ENCODE data around the gene RPP38.

Gene RPP38

GRCh38 chr10:15097011-15097812 lies at the start of gene RPP38:
TSS of gene RPP38 (plus strand) at chr10:15097355. CDS start at chr10:15103315, 5,960 bp downstream.
- Mint-ChIP-seq H3K27ac (peak within 1 kb of the TSS; percentile 99), H3K4me3 (peak within 1 kb of the TSS; percentile 99), H3K36me3 (ENCODE audit: low read depth) (peaks cover 37% of the 10 kb centered on the region), H3K4me1 (ENCODE audit: low read depth) (peaks cover 34% of the 10 kb centered on the region), H3K27me3 (no peaks in the 10 kb centered on the region), H3K9me3 (no peaks in the 10 kb centered on the region)
- peak; percentile 97 for DNase-seq

- H3K9me3 Mint-ChIP-seq: no peaks in the 10 kb centered on the region
- no peaks in the 10 kb centered on the region for H3K27me3 Mint-ChIP-seq
- no peaks in the 10 kb centered on the region for H3K36me3 Mint-ChIP-seq (ENCODE audit: low read depth)
- no peak overlapping the region for H3K27ac Mint-ChIP-seq
- H3K4me3 Mint-ChIP-seq: no peak overlapping the region
- DNase-seq: no peak
- H3K4me1 Mint-ChIP-seq (ENCODE audit: low read depth): peaks cover 7% of the 10 kb centered on the region
Observed at GRCh38 chr10:15049533-15049932, 47.6 kb upstream of the RPP38 start.

GRCh38 chr10:15052121-15052520 lies 45.0 kb upstream of the RPP38 start:
- no peak overlapping the region for H3K27ac Mint-ChIP-seq

GRCh38 chr10:15053061-15053460 lies 44.1 kb upstream of the RPP38 start:
- Mint-ChIP-seq H3K9me3 (no peaks in the 10 kb centered on the region), H3K27ac (no peak overlapping the region), H3K36me3 (ENCODE audit: low read depth) (no peaks in the 10 kb centered on the region), H3K4me3 (no peak overlapping the region), H3K4me1 (ENCODE audit: low read depth) (no peaks in the 10 kb centered on the region), H3K27me3 (peaks cover 3% of the 10 kb centered on the region)
- no peak for DNase-seq

More at GRCh38 chr10:15052121-15052520, 45.0 kb upstream of the RPP38 start:
- H3K27me3 Mint-ChIP-seq: no peaks in the 10 kb centered on the region
- DNase-seq: no peak
- no peak overlapping the region for H3K4me3 Mint-ChIP-seq
- no peaks in the 10 kb centered on the region for H3K9me3 Mint-ChIP-seq
- H3K4me1 Mint-ChIP-seq (ENCODE audit: low read depth): no peaks in the 10 kb centered on the region
- H3K36me3 Mint-ChIP-seq (ENCODE audit: low read depth): no peaks in the 10 kb centered on the region

DNA sequence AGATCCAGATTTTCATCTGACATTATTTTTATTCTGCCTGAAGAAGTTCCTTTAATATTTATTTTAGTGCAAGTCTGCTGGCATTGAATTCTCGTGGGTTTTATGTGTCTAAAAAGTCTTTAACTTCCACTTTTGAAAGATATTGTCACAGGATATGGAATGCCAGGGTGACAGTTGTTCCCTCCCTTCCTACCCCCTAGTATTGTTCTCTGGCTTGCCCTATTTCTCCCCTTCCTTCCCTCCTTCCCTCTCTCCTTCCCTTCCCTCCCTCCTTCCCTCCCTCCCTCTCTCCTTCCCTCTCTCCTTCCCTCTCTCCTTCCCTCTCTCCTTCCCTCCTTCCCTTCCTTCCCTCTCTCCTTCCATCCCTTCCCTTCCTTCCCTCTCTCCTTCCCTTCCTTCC lies 38.5 kb upstream of the RPP38 start:
- Mint-ChIP-seq H3K36me3 (ENCODE audit: low read depth) (no peaks in the 10 kb centered on the region), H3K9me3 (peaks cover 10% of the 10 kb centered on the region), H3K27ac (no peak overlapping the region), H3K4me3 (no peak overlapping the region), H3K27me3 (peaks cover 11% of the 10 kb centered on the region), H3K4me1 (ENCODE audit: low read depth) (no peaks in the 10 kb centered on the region)
- no peak for DNase-seq

DNA sequence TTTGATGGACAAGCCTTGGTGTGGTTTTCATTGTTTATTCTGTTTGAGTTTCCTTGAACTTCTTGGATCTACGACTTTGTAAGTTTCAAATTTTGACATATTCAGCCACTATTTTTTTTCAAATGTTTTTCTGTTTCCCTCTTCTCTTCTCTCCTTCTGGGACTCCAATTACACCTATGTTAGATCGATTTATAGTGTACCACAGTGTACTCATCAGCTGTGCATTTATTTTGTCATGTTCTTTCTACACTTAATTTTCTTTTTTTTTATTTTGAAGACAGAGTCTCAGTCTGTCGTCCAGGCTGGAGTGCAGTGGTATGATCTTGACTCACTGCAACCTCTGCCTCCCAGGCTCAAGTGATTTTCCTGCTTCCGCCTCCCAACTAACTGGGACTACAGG lies 37.2 kb upstream of the RPP38 start:
- Mint-ChIP-seq H3K9me3 (peaks cover 10% of the 10 kb centered on the region), H3K4me3 (no peak overlapping the region)

GRCh38 chr10:15060638-15061037 lies 36.5 kb upstream of the RPP38 start:
- Mint-ChIP-seq H3K4me1 (ENCODE audit: low read depth) (no peaks in the 10 kb centered on the region), H3K4me3 (no peak overlapping the region), H3K27me3 (peaks cover 18% of the 10 kb centered on the region), H3K27ac (no peak overlapping the region), H3K9me3 (peaks cover 13% of the 10 kb centered on the region), H3K36me3 (ENCODE audit: low read depth) (no peaks in the 10 kb centered on the region)
- no peak for DNase-seq

More for the DNA sequence above, 37.2 kb upstream of the RPP38 start:
- peaks cover 14% of the 10 kb centered on the region for H3K27me3 Mint-ChIP-seq
- H3K4me1 Mint-ChIP-seq (ENCODE audit: low read depth): no peaks in the 10 kb centered on the region
- H3K36me3 Mint-ChIP-seq (ENCODE audit: low read depth): no peaks in the 10 kb centered on the region
- H3K27ac Mint-ChIP-seq: no peak overlapping the region
- no peak for DNase-seq

GRCh38 chr10:15067154-15067553 lies 30.0 kb upstream of the RPP38 start:
- DNase-seq: no peak
- Mint-ChIP-seq H3K27me3 (peaks cover 6% of the 10 kb centered on the region), H3K9me3 (peaks cover 3% of the 10 kb centered on the region), H3K27ac (no peak overlapping the region), H3K36me3 (ENCODE audit: low read depth) (no peaks in the 10 kb centered on the region), H3K4me1 (ENCODE audit: low read depth) (no peaks in the 10 kb centered on the region), H3K4me3 (no peak overlapping the region)

DNA sequence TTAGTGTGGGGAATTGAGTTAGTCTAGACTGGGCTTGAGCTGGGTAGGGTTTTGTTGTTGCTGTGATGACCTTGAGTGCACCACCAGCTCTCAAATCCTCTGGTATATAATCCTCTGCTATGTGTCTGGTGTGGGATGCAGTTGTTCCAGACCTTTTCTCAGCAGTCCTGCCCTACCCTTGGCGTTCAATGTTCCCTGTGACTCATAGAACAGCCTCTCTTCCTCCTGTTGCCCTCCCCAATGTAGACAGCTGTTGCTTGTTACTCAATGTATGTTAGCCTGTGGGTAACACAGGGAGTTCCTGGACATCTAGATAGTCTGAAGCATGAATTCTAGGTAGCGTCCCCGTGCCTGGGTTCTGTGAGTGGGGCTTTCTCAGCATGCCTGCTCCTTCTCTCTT lies 28.4 kb upstream of the RPP38 start:
- H3K4me1 Mint-ChIP-seq (ENCODE audit: low read depth): no peaks in the 10 kb centered on the region
- no peak overlapping the region for H3K4me3 Mint-ChIP-seq
- DNase-seq: no peak

GRCh38 chr10:15069230-15069629 lies 27.9 kb upstream of the RPP38 start:
- H3K27ac Mint-ChIP-seq: no peak overlapping the region
- H3K4me1 Mint-ChIP-seq (ENCODE audit: low read depth): no peaks in the 10 kb centered on the region
- H3K36me3 Mint-ChIP-seq (ENCODE audit: low read depth): no peaks in the 10 kb centered on the region
- H3K4me3 Mint-ChIP-seq: no peak overlapping the region
- DNase-seq: no peak
- H3K9me3 Mint-ChIP-seq: peaks cover 3% of the 10 kb centered on the region
- peaks cover 5% of the 10 kb centered on the region for H3K27me3 Mint-ChIP-seq

More for the DNA sequence above, 28.4 kb upstream of the RPP38 start:
- no peak overlapping the region for H3K27ac Mint-ChIP-seq
- H3K36me3 Mint-ChIP-seq (ENCODE audit: low read depth): no peaks in the 10 kb centered on the region
- H3K27me3 Mint-ChIP-seq: peaks cover 6% of the 10 kb centered on the region
- H3K9me3 Mint-ChIP-seq: peaks cover 3% of the 10 kb centered on the region

GRCh38 chr10:15072358-15072757 lies 24.8 kb upstream of the RPP38 start:
- H3K9me3 Mint-ChIP-seq: no peaks in the 10 kb centered on the region
- no peaks in the 10 kb centered on the region for H3K27me3 Mint-ChIP-seq
- DNase-seq: no peak
- no peak overlapping the region for H3K4me3 Mint-ChIP-seq
- H3K36me3 Mint-ChIP-seq (ENCODE audit: low read depth): no peaks in the 10 kb centered on the region
- H3K4me1 Mint-ChIP-seq (ENCODE audit: low read depth): no peaks in the 10 kb centered on the region
- no peak overlapping the region for H3K27ac Mint-ChIP-seq

GRCh38 chr10:15075421-15075820 lies 21.7 kb upstream of the RPP38 start:
- Mint-ChIP-seq H3K4me1 (ENCODE audit: low read depth) (no peaks in the 10 kb centered on the region), H3K27me3 (no peaks in the 10 kb centered on the region), H3K36me3 (ENCODE audit: low read depth) (no peaks in the 10 kb centered on the region), H3K9me3 (no peaks in the 10 kb centered on the region), H3K4me3 (no peak overlapping the region), H3K27ac (no peak overlapping the region)
- DNase-seq: no peak

- no peak overlapping the region for H3K27ac Mint-ChIP-seq
- no peaks in the 10 kb centered on the region for H3K4me1 Mint-ChIP-seq (ENCODE audit: low read depth)
- peak overlapping the region; percentile 21 for H3K4me3 Mint-ChIP-seq
- DNase-seq: no peak
- H3K27me3 Mint-ChIP-seq: no peaks in the 10 kb centered on the region
- no peaks in the 10 kb centered on the region for H3K36me3 Mint-ChIP-seq (ENCODE audit: low read depth)
- H3K9me3 Mint-ChIP-seq: no peaks in the 10 kb centered on the region
Observed at GRCh38 chr10:15083674-15084501, 13.3 kb upstream of the RPP38 start.

GRCh38 chr10:15084502-15084922 lies 12.6 kb upstream of the RPP38 start:
- Mint-ChIP-seq H3K27me3 (no peaks in the 10 kb centered on the region), H3K4me1 (ENCODE audit: low read depth) (no peaks in the 10 kb centered on the region), H3K36me3 (ENCODE audit: low read depth) (no peaks in the 10 kb centered on the region), H3K27ac (no peak overlapping the region), H3K9me3 (no peaks in the 10 kb centered on the region), H3K4me3 (peak overlapping the region; percentile 21)
- no peak for DNase-seq

Data from activated T-cell treated with anti-CD3 and anti-CD28 coated beads, Interleukin-2, amount 50 U/mL, for 24 hours (primary cell).